ENCODE results near the gene POLE. TPM values are rescaled to one million over a fixed set of nuclear protein-coding genes. Genes with fewer than 3 reads are reported as not detected.

POLE gene
- total and polyA plus RNA-seq, 9 of the 15 experiments (the other 6 are each of a cell fraction or from before 2014, with no cell fraction given): 2.4 to 154 (median 49.6) TPM

DNA sequence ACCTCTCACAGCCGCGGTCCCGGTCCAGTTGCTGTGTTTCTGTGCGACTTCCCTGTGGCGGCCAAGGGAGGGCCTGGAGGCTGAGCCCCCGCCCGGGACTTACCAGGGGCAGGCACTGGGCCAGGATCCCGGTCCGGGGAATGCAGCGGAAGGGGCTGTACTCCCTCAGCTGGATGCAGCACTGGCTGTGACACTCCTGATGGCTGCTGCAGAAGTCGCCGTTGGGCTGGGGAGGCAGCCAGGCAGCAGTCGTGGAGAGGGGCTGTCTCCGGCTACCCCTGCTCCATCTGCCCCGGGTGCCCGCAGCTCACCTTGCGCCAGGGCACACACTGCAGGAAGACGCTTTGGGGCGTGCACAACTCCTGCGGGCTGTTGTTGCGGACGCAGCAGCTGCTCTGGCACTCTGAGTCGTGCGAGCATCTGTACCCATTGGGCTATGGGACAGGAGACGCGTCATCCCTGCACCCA, 83.0 kb downstream of the POLE start:
- Histone ChIP-seq H3K9ac (ENCODE audit: insufficient read depth in 1 of 2, low read depth in 2 of 2, low read length in 2 of 2) (no peak overlapping the region; a peak in 1 of 4 replicates), H3K9me1 (ENCODE audit: control insufficient read depth, insufficient read depth, low read length) (no peaks in the 10 kb centered on the region), H4K20me1 (replicated peaks; ENCODE audit: control insufficient read depth, insufficient read depth, low read length) (no peaks in the 10 kb centered on the region), H3K79me2 (ENCODE audit: control insufficient read depth, insufficient read depth, low read length) (no peaks in the 10 kb centered on the region), H2AFZ (ENCODE audit: low read depth, low read length) (no peak overlapping the region), H3K9me3 (replicated peaks; ENCODE audit: control insufficient read depth, insufficient read depth, low read depth, low read length) (no peaks in the 10 kb centered on the region), H3K27ac (ENCODE audit: extremely low read depth, low read depth, low read length) (no peak overlapping the region), H3K4me1 (replicated peaks in 1 of 2; ENCODE audit: control insufficient read depth in 2 of 2, insufficient read depth in 2 of 2, low read length in 2 of 2) (peaks cover 5 to 60% of the 10 kb centered on the region in 2 experiments; a peak in 4 of 5 replicates), H3K4me2 (ENCODE audit: insufficient read depth, low read length) (no peak overlapping the region), H3K36me3 (ENCODE audit: control insufficient read depth, insufficient read depth, low read length) (no peaks in the 10 kb centered on the region), H3K27me3 (ENCODE audit: control insufficient read depth in 2 of 2, insufficient read depth in 2 of 2, low read length in 2 of 2) (peaks cover 36 to 71% of the 10 kb centered on the region in 2 experiments), H3K4me3 (no peak overlapping the region)
- 20% methylated on average over 24 of the region's 26 CpGs for WGBS (ENCODE audit: insufficient coverage, low coverage, missing lambda C conversion rate)
- intact Hi-C loops (cut with micrococcal nuclease): no loop called here
- FAIRE-seq (no peak), DNase-seq (ENCODE audit: extremely low read depth in 1 of 4, low spot score in 3 of 4) (no peak), ATAC-seq (no peak)
- in situ Hi-C loops (cut with MboI): loop anchor here (5.0 kb wide), 1 partner anchor 187 kb away; no protein-coding TSS in a partner anchor
- BruUV-seq (replicated peaks): no TSS peak
- CTCF ChIA-PET (ENCODE audit: low intra/inter-chr PET ratio): no interaction called here
- POLR2A ChIA-PET: no interaction called here
- TF ChIP-seq HDGF (IDR thresholded peaks at IDR 0.05) (no peak), KAT2B (IDR thresholded peaks at IDR 0.05; ENCODE audit: low read depth, low read length) (no peak), MYNN (IDR thresholded peaks at IDR 0.05) (no peak), MYNN (CRISPR knock-in tag; IDR thresholded peaks at IDR 0.05) (no peak), FOXA3 (CRISPR knock-in tag; conservative IDR thresholded peaks at IDR 0.05 in 1 of 2, IDR thresholded peaks at IDR 0.05 in 1 of 2) (no peak), TCFL5 (CRISPR knock-in tag; conservative IDR thresholded peaks at IDR 0.05) (no peak), CC2D1A (IDR thresholded peaks at IDR 0.05) (no peak), SRSF7 (optimal IDR thresholded peaks at IDR 0.05; ENCODE audit: low read depth, low read length) (no peak), KLF6 (CRISPR knock-in tag; IDR thresholded peaks at IDR 0.05; ENCODE audit: borderline replicate concordance) (no peak)
- TF ChIP-seq, protein P1, sequence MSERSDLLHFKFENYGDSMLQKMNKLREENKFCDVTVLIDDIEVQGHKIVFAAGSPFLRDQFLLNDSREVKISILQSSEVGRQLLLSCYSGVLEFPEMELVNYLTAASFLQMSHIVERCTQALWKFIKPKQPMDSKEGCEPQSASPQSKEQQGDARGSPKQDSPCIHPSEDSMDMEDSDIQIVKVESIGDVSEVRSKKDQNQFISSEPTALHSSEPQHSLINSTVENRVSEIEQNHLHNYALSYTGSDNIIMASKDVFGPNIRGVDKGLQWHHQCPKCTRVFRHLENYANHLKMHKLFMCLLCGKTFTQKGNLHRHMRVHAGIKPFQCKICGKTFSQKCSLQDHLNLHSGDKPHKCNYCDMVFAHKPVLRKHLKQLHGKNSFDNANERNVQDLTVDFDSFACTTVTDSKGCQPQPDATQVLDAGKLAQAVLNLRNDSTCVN (CRISPR knock-in tag; IDR thresholded peaks at IDR 0.05): no peak
- TF ChIP-seq, protein P2, sequence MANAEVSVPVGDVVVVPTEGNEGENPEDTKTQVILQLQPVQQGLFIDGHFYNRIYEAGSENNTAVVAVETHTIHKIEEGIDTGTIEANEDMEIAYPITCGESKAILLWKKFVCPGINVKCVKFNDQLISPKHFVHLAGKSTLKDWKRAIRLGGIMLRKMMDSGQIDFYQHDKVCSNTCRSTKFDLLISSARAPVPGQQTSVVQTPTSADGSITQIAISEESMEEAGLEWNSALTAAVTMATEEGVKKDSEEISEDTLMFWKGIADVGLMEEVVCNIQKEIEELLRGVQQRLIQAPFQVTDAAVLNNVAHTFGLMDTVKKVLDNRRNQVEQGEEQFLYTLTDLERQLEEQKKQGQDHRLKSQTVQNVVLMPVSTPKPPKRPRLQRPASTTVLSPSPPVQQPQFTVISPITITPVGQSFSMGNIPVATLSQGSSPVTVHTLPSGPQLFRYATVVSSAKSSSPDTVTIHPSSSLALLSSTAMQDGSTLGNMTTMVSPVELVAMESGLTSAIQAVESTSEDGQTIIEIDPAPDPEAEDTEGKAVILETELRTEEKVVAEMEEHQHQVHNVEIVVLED (CRISPR knock-in tag; IDR thresholded peaks at IDR 0.05): no peak
- TF ChIP-seq, protein P3, sequence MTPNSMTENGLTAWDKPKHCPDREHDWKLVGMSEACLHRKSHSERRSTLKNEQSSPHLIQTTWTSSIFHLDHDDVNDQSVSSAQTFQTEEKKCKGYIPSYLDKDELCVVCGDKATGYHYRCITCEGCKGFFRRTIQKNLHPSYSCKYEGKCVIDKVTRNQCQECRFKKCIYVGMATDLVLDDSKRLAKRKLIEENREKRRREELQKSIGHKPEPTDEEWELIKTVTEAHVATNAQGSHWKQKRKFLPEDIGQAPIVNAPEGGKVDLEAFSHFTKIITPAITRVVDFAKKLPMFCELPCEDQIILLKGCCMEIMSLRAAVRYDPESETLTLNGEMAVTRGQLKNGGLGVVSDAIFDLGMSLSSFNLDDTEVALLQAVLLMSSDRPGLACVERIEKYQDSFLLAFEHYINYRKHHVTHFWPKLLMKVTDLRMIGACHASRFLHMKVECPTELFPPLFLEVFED (CRISPR knock-in tag; conservative IDR thresholded peaks at IDR 0.05): no peak
- TF ChIP-seq, protein P4, sequence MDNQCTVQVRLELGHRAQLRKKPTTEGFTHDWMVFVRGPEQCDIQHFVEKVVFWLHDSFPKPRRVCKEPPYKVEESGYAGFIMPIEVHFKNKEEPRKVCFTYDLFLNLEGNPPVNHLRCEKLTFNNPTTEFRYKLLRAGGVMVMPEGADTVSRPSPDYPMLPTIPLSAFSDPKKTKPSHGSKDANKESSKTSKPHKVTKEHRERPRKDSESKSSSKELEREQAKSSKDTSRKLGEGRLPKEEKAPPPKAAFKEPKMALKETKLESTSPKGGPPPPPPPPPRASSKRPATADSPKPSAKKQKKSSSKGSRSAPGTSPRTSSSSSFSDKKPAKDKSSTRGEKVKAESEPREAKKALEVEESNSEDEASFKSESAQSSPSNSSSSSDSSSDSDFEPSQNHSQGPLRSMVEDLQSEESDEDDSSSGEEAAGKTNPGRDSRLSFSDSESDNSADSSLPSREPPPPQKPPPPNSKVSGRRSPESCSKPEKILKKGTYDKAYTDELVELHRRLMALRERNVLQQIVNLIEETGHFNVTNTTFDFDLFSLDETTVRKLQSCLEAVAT (IDR thresholded peaks at IDR 0.05): no peak
- TF ChIP-seq, protein P5, sequence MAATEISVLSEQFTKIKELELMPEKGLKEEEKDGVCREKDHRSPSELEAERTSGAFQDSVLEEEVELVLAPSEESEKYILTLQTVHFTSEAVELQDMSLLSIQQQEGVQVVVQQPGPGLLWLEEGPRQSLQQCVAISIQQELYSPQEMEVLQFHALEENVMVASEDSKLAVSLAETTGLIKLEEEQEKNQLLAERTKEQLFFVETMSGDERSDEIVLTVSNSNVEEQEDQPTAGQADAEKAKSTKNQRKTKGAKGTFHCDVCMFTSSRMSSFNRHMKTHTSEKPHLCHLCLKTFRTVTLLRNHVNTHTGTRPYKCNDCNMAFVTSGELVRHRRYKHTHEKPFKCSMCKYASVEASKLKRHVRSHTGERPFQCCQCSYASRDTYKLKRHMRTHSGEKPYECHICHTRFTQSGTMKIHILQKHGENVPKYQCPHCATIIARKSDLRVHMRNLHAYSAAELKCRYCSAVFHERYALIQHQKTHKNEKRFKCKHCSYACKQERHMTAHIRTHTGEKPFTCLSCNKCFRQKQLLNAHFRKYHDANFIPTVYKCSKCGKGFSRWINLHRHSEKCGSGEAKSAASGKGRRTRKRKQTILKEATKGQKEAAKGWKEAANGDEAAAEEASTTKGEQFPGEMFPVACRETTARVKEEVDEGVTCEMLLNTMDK (IDR thresholded peaks at IDR 0.05; ENCODE audit: borderline replicate concordance, insufficient read depth, low read depth, low read length, poor library complexity, severe bottlenecking): no peak
